Smooth muscle cell (in vitro differentiated cells): Measurements from ENCODE around the gene SFRP2. TPM values are rescaled to one million over a fixed set of nuclear protein-coding genes. Genes with fewer than 3 reads are reported as not detected.

ENCODE experiments used
- DNase-seq: peaks from one replicate; lab custom pipeline; 2025; ENCODE audit not compliant: unreplicated experiment; lab: John Stamatoyannopoulos, UW
- H2AFZ ChIP-seq: fragments of 200-600 bp; sonication (generic); 2 replicates; pipeline ENCODE4 v1.6.0; 2016; ENCODE audit warnings: antibody characterized with exemption, low read depth, mild to moderate bottlenecking
- H3F3A ChIP-seq: fragments of 200-600 bp; sonication (generic); 2 replicates; pipeline ENCODE4 v1.6.0; 2017; ENCODE audit warnings: antibody characterized with exemption, low read depth
- H3K27ac ChIP-seq: fragments of 200-600 bp; sonication (generic); 2 replicates; pipeline ENCODE4 v1.5.1; 2016; ENCODE audit warnings: low read depth, mild to moderate bottlenecking
- H3K27me3 ChIP-seq: fragments of 200-600 bp; sonication (generic); 2 replicates; pipeline ENCODE4 v1.6.1; 2016; ENCODE audit warnings: low read depth, mild to moderate bottlenecking
- H3K36me3 ChIP-seq: fragments of 200-600 bp; sonication (generic); 2 replicates; pipeline ENCODE4 v1.5.1; 2016; ENCODE audit warnings: low read depth
- H3K4me1 ChIP-seq: fragments of 200-600 bp; sonication (generic); 2 replicates; pipeline ENCODE4 v1.5.1; 2016; ENCODE audit warnings: low read depth
- H3K4me2 ChIP-seq: fragments of 200-600 bp; sonication (generic); 2 replicates; pipeline ENCODE4 v1.6.0; 2016; ENCODE audit warnings: mild to moderate bottlenecking
- H3K4me3 ChIP-seq: fragments of 200-600 bp; sonication (generic); 2 replicates; pipeline ENCODE4 v1.5.1; 2016; ENCODE audit warnings: mild to moderate bottlenecking
- H3K79me2 ChIP-seq: fragments of 200-600 bp; sonication (generic); 2 replicates; pipeline ENCODE4 v1.6.0; 2016; ENCODE audit warnings: low read depth, mild to moderate bottlenecking
- H3K9ac ChIP-seq: fragments of 200-600 bp; sonication (generic); 2 replicates; pipeline ENCODE4 v1.6.0; 2016; ENCODE audit warnings: low read depth
- H3K9me3 ChIP-seq: fragments of 200-600 bp; sonication (generic); replicated peaks from 2 replicates; pipeline ENCODE4 v1.5.1; 2016; ENCODE audit warnings: low read depth
- H4K20me1 ChIP-seq: fragments of 200-600 bp; sonication (generic); 2 replicates; pipeline ENCODE4 v1.6.0; 2016; ENCODE audit warnings: low read depth
- CTCF ChIP-seq: fragments of 200-600 bp; sonication (generic); IDR thresholded peaks from 2 replicates; pipeline ENCODE4 v1.5.1; 2017; ENCODE audit warnings: borderline replicate concordance, mild to moderate bottlenecking, antibody characterized with exemption; ENCODE audit not compliant: insufficient read depth, poor library complexity, severe bottlenecking
- WGBS: methylation state at CpG from one replicate; pipeline ENCODE4 v1.1.7; 2016; ENCODE audit warnings: low lambda C conversion rate; 5-methylcytosine and 5-hydroxymethylcytosine counted together
- polyA plus RNA-seq: library from polyadenylated mRNA; unstranded; fragments of >200 nt; fragmentation: Nextera tagmentation; extraction: Ambion mirVana; gene quantifications from 2 replicates; pipeline ENCODE4 v1.2.1, GENCODE V29; 2016
- total RNA-seq: library from RNA; depleted of rRNA; stranded (reverse); fragments of >200 nt; gene quantifications from 2 replicates; pipeline ENCODE4 v1.2.3, GENCODE V29; 2014

SFRP2 gene
- total and polyA plus RNA-seq, 2 experiments from 2014 or later, result 0.49 to 0.67 TPM

- DNase-seq, result no peak
- no peaks in the 10 kb centered on the region for H3K79me2 ChIP-seq
- H3K9ac ChIP-seq, result no peak overlapping the region
- H3K27me3 ChIP-seq, result peaks cover 98% of the 10 kb centered on the region
- no peak overlapping the region for H3K27ac ChIP-seq
- peak overlapping the region; percentile 52 for H3K4me3 ChIP-seq
- no peaks in the 10 kb centered on the region for H3K36me3 ChIP-seq
- no peak for TF ChIP-seq CTCF
- H3K4me2 ChIP-seq, result peak overlapping the region; percentile 88
- 7% methylated on average over 36 of the region's 39 CpGs for WGBS
- no peaks in the 10 kb centered on the region for H3K9me3 ChIP-seq
- H3F3A ChIP-seq, result peaks cover 6% of the 10 kb centered on the region
- H2AFZ ChIP-seq, result peak overlapping the region; percentile 80
- H4K20me1 ChIP-seq, result no peaks in the 10 kb centered on the region
- peaks cover 34% of the 10 kb centered on the region for H3K4me1 ChIP-seq
These were observed 3.9 kb upstream of the SFRP2 start for GRCh38 chr4:153792618-153793247.

- peak overlapping the region; percentile 80 for H2AFZ ChIP-seq
- peak overlapping the region; percentile 88 for H3K4me2 ChIP-seq
- H3K27ac ChIP-seq, result no peak overlapping the region
- 8% methylated on average over 37 of the region's 37 CpGs for WGBS
- no peak overlapping the region for H3K9ac ChIP-seq
- H3K4me3 ChIP-seq, result peak overlapping the region; percentile 52
- TF ChIP-seq CTCF, result peak; percentile 56
- peak; percentile 12 for DNase-seq
- peaks cover 6% of the 10 kb centered on the region for H3F3A ChIP-seq
- H3K9me3 ChIP-seq, result no peaks in the 10 kb centered on the region
- H3K36me3 ChIP-seq, result no peaks in the 10 kb centered on the region
- H3K27me3 ChIP-seq, result peaks cover 99% of the 10 kb centered on the region
- peaks cover 34% of the 10 kb centered on the region for H3K4me1 ChIP-seq
- H3K79me2 ChIP-seq, result no peaks in the 10 kb centered on the region
- no peaks in the 10 kb centered on the region for H4K20me1 ChIP-seq
These were observed 3.1 kb upstream of the SFRP2 start for GRCh38 chr4:153791746-153792617.

- Histone ChIP-seq H3F3A (peaks cover 6% of the 10 kb centered on the region), H3K9me3 (no peaks in the 10 kb centered on the region), H2AFZ (peak overlapping the region; percentile 35), H3K79me2 (no peaks in the 10 kb centered on the region), H3K27ac (no peak overlapping the region), H3K4me3 (peak overlapping the region; percentile 39), H4K20me1 (no peaks in the 10 kb centered on the region), H3K9ac (no peak overlapping the region), H3K27me3 (peaks cover 99% of the 10 kb centered on the region), H3K36me3 (no peaks in the 10 kb centered on the region), H3K4me2 (peak overlapping the region; percentile 88), H3K4me1 (peaks cover 34% of the 10 kb centered on the region)
- peak; percentile 29 for TF ChIP-seq CTCF
- DNase-seq, result no peak
- whole genome bisulfite sequencing, result 4% methylated on average over 44 of the region's 51 CpGs
These were observed 2.2 kb upstream of the SFRP2 start for GRCh38 chr4:153790962-153791551.
